Spinal cord (tissue), 10 donors: ENCODE measurements around the gene RSRP1. TPM values are rescaled to one million over a fixed set of nuclear protein-coding genes. Genes with fewer than 3 reads are reported as not detected.
"Not testable (repeated sequence)": the region's sequence is repeated elsewhere in the genome, so short reads cannot be mapped to it uniquely, and the experiment has no call there.

ENCODE experiments used
- DNase-seq, 6 donors: peaks; one replicate each; pipeline versions ENCODE4 v3.0.0 to v3.0.0-alpha.2; 2013 to 2015; ENCODE audit warnings: low spot score in 6 of 6, low read depth in 4 of 6
- H3K27ac ChIP-seq: one replicate; pipeline ENCODE4 v1.5.1; 2013; ENCODE audit warnings: low read depth, low read length, control low read depth
- H3K27me3 ChIP-seq: one replicate; pipeline ENCODE4 v1.6.1; 2013; ENCODE audit warnings: low read length; ENCODE audit not compliant: control insufficient read depth, insufficient read depth
- H3K36me3 ChIP-seq: one replicate; pipeline ENCODE4 v1.6.1; 2013; ENCODE audit warnings: low read length; ENCODE audit not compliant: control insufficient read depth, insufficient read depth
- H3K4me1 ChIP-seq: one replicate; pipeline ENCODE4 v1.6.1; 2013; ENCODE audit warnings: low read length; ENCODE audit not compliant: control insufficient read depth, insufficient read depth
- H3K4me3 ChIP-seq: one replicate; pipeline ENCODE4 v1.5.1; 2013; ENCODE audit warnings: low read depth, low read length, control low read depth
- H3K9me3 ChIP-seq: one replicate; pipeline ENCODE4 v1.6.1; 2013; ENCODE audit warnings: low read length; ENCODE audit not compliant: control insufficient read depth, insufficient read depth
- WGBS: methylation state at CpG from one replicate; pipeline ENCODE4 v1.1.5; 2013; ENCODE audit warnings: missing lambda C conversion rate; ENCODE audit not compliant: insufficient coverage; 5-methylcytosine and 5-hydroxymethylcytosine counted together
- polyA plus RNA-seq, 2 donors: library from polyadenylated mRNA; unstranded; fragments of 120-200 nt; gene quantifications; one replicate each; pipeline ENCODE4 v1.2.1, GENCODE V29; 2013; ENCODE audit not compliant: insufficient read length in 2 of 2
- total RNA-seq, 2 donors: library from RNA; depleted of rRNA in 1 of 2; stranded (reverse); fragments of 120-200 nt in 1 of 2; fragments of >200 nt in 1 of 2; gene quantifications; one replicate each; pipeline versions ENCODE4 v1.2.3 to v1.2.4, GENCODE V29; 2013 to 2014
- donor health status: healthy.

Gene RSRP1
- total and polyA plus RNA-seq, 4 donors = 85.7 to 162 (median 132) TPM

- not testable (repeated sequence) for H3K36me3 ChIP-seq, DNase-seq, H3K9me3 ChIP-seq, H3K4me1 ChIP-seq, H3K27me3 ChIP-seq, H3K27ac ChIP-seq, H3K4me3 ChIP-seq
- no CpG with 5 or more reads among the region's 3 CpGs for WGBS
Observed at GRCh38 chr1:25260336-25260735, 13.1 kb upstream of the RSRP1 start.

- peak in 1 of 6 donors; percentile 3 for DNase-seq
- H3K4me3 ChIP-seq, H3K27ac ChIP-seq, H3K9me3 ChIP-seq, H3K36me3 ChIP-seq, H3K27me3 ChIP-seq, H3K4me1 ChIP-seq: not testable (repeated sequence)
- WGBS = no CpG with 5 or more reads among the region's 7 CpGs
Observed at GRCh38 chr1:25259813-25260212, 12.6 kb upstream of the RSRP1 start.

- Histone ChIP-seq H3K27ac (no peak overlapping the region), H3K9me3 (no peaks in the 10 kb centered on the region), H3K4me3 (no peak overlapping the region), H3K27me3 (no peaks in the 10 kb centered on the region), H3K36me3 (peaks cover 4% of the 10 kb centered on the region), H3K4me1 (peaks cover 7% of the 10 kb centered on the region)
- no CpG with 5 or more reads among the region's 1 CpG for WGBS
- DNase-seq = no peak
Observed at GRCh38 chr1:25257196-25257595, 9.9 kb upstream of the RSRP1 start.

- Histone ChIP-seq H3K4me3 (no peak overlapping the region), H3K27me3 (no peaks in the 10 kb centered on the region), H3K9me3 (no peaks in the 10 kb centered on the region), H3K4me1 (peaks cover 7% of the 10 kb centered on the region), H3K27ac (no peak overlapping the region), H3K36me3 (peaks cover 4% of the 10 kb centered on the region)
- WGBS = 93% methylated on average over 5 of the region's 5 CpGs
- DNase-seq = no peak
Observed at GRCh38 chr1:25256578-25256965, 9.3 kb upstream of the RSRP1 start.

- Histone ChIP-seq H3K4me3 (no peak overlapping the region), H3K9me3 (no peaks in the 10 kb centered on the region), H3K27me3 (no peaks in the 10 kb centered on the region), H3K27ac (no peak overlapping the region), H3K4me1 (peaks cover 7% of the 10 kb centered on the region), H3K36me3 (peaks cover 4% of the 10 kb centered on the region)
- 37% methylated on average over 13 of the region's 18 CpGs for WGBS
- DNase-seq = peak in 1 of 6 donors; percentile 90
Observed at GRCh38 chr1:25255706-25256577, 8.7 kb upstream of the RSRP1 start.

GRCh38 chr1:25253911-25254310, 6.7 kb upstream of the RSRP1 start:
- no peak for DNase-seq

GRCh38 chr1:25247829-25248754, 838 bp upstream of the RSRP1 start:
- H3K4me1 ChIP-seq = peaks cover 16% of the 10 kb centered on the region
- no peaks in the 10 kb centered on the region for H3K9me3 ChIP-seq
- peak overlapping the region; percentile 87 for H3K4me3 ChIP-seq
- 23% methylated on average over 17 of the region's 30 CpGs for WGBS
- H3K27me3 ChIP-seq = no peaks in the 10 kb centered on the region
- DNase-seq = no peak
- peaks cover 15% of the 10 kb centered on the region for H3K36me3 ChIP-seq
- H3K27ac ChIP-seq = peak overlapping the region; percentile 97

More at GRCh38 chr1:25253911-25254310, 6.7 kb upstream of the RSRP1 start:
- H3K4me3 ChIP-seq = no peak overlapping the region
- no peaks in the 10 kb centered on the region for H3K9me3 ChIP-seq
- H3K36me3 ChIP-seq = peaks cover 4% of the 10 kb centered on the region
- H3K4me1 ChIP-seq = peaks cover 7% of the 10 kb centered on the region
- no peaks in the 10 kb centered on the region for H3K27me3 ChIP-seq
- no peak overlapping the region for H3K27ac ChIP-seq
- WGBS = 100% methylated on average over 1 of the region's 2 CpGs

- Histone ChIP-seq H3K27ac (peak overlapping the region; percentile 97), H3K27me3 (no peaks in the 10 kb centered on the region), H3K36me3 (peaks cover 18% of the 10 kb centered on the region), H3K4me3 (peak overlapping the region; percentile 87), H3K9me3 (no peaks in the 10 kb centered on the region), H3K4me1 (peaks cover 16% of the 10 kb centered on the region)
- peak in 1 of 6 donors; percentile 46 for DNase-seq
- WGBS = 0% methylated on average over 53 of the region's 53 CpGs
Observed at GRCh38 chr1:25246600-25247023, 642 bp downstream of the RSRP1 start.

- no peak for DNase-seq
- Histone ChIP-seq H3K27me3 (no peaks in the 10 kb centered on the region), H3K36me3 (peaks cover 25% of the 10 kb centered on the region), H3K9me3 (no peaks in the 10 kb centered on the region), H3K4me3 (peak overlapping the region; percentile 87), H3K27ac (peak overlapping the region; percentile 97), H3K4me1 (peaks cover 18% of the 10 kb centered on the region)
- 1% methylated on average over 18 of the region's 30 CpGs for WGBS
Observed at GRCh38 chr1:25245809-25246599, 1.2 kb downstream of the RSRP1 start.
